ENCODE measurements around the gene PGAM2.

Gene PGAM2

DNA sequence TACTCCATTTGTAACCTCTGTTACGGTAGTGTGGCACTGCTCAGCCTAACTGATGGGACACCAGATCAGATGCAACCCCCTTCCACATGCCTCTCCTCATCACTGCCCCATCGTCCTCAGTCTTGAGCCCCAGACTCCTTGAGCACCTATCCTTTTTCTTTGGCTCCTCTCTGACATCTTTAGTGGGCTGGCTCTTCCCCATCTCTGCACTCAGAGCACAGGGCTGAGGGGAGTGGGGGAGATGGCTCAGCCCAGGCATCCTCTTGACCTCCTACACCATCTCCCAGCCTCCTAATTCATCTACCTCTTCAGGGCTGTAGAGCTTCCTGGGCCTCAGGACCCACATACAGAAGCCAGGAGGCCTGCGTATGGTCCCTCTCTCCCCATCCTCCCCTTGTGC, 18.4 kb upstream of the PGAM2 start:
- DNase-seq (ENCODE audit: low spot score) = no peak

DNA sequence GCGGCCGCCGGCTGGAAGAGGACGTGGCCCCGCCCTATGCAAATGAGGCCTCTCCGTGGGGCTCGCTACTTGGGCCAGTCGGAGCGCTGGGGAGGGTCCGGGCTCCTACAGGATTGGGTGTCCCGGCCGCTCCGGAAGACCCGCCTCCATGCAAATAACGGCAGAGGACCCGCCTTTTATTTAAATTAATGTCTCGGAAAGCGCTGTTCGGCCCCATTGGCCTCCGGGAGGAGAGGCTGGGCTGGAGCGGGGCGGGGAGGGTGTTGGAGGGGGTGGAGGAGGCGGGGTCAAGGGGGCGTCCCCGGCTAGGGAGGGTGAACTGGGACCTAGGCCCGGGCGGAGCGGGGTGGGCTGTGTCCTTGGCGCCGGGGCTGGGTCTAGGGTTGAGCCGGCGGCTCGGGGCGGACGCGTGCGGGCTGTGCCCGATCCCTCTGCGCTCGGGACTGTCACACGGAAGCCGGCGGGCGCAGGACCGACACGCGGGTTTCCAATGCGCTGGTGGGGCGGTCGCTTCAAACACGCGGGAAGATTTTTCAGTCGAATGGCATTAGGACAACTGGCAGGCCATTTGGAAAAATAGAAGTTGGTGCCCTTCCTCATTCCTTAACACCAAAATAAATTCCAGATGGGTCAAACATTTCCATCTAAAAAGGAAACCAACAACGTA, 17.3 kb upstream of the PGAM2 start:
- DNase-seq (ENCODE audit: low spot score) = peak; percentile 97

DNA sequence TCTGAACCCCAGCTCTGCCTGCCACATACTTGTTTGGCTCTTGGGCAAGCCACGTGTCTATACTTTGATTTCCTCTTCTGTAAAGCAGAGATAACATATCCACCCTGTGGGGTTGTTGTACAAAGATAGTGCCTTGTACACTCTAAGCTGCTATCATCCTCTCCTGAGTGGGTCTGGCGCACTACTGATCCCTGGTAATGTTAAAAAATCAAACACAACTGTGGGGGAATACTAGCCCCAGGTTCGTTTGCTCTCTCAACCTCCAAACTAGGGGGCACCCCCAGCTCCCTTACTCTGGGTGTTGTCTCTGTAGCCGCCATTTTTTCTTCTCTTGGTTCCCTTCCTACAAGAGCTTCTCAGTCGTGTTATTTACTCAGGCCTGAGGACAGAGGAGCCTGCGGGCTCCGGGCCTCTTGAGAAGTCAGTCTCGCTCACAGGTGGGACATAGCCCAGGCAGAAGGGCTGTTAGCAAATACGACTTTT, 15.9 kb upstream of the PGAM2 start:
- DNase-seq (ENCODE audit: low spot score) = no peak

DNA sequence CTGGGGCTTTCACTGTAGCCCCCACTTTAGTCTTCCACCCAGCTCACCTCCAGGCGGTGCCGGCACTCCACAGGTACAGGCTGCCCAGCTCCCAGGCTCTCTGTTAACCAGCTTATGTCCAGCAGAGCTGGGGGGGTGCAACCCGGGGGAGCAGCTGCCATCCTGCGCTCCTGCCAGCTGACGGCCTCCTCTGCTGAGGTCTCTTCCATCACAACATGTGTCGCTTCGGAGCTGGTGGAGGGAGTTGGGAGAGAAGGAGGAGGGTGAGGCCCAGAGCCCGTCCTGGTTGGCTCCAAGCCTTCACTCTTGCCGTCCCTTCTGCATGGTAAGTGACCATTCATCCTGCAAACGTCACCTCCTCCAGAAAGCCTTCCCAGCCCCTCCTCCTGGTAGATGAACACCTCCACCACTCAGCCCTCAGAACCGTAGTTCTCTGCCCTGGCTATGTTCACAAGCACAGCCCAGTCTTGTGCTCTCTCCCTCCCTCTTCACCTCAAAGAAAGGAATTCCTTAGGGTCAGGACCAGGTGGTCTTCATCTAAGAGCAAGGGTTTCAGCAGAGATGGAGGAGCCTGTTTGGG, 15.4 kb upstream of the PGAM2 start:
- no peak for DNase-seq (ENCODE audit: low spot score)

DNA sequence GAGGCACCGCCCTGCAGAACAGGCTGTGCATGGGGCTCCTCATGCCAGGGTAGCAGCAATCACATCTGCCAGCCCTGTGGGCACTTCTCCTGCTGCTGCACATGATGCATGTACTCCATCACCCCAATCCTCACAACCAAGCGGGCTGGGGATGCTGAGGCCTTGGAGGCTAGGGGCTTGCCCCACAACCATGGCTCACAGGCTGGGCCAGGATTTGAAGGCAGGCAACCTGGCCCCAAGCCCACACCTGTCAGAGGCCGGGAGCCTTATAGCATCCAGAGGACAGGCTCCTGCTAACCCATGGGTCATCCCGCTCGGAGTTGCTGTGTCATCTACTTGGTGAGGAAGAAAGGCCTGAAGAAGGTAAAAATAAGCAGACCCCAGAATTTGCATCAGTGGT, 14.8 kb upstream of the PGAM2 start:
- DNase-seq (ENCODE audit: low spot score) = no peak

DNA sequence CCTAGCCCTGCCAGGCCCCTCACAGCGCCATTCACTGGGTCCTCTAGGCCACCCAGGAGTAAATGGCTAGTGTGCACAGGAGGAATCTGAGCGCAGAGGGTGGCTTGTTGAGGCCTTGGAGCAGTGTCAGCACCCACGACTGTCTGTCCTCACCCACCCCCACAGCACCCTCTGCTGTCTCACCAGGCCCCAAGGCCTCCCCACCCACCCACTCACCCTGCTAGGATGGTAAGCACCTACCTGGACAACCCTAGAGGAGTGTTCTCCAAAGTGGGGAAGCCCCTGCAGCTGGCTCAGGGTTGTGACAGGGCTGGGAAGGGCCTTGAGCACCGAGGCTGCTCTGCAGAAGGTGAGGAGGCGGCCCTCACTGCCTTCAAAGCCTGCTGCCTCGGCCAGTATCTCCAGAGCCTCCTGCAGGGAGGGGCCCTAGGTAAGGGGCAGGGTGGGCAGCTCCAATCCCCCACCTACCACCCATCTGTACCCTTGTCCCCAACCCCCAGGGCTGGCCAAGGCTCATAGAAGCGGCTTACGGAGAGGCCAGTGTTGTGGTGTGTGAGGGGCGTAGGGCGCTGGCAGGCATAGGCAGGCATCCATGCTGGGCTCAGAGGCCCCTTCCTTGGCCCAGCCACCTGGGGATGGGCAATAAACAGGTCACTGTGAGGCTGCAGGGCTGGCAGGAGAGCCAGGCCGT, 14.1 kb upstream of the PGAM2 start:
- no peak for DNase-seq (ENCODE audit: low spot score)

DNA sequence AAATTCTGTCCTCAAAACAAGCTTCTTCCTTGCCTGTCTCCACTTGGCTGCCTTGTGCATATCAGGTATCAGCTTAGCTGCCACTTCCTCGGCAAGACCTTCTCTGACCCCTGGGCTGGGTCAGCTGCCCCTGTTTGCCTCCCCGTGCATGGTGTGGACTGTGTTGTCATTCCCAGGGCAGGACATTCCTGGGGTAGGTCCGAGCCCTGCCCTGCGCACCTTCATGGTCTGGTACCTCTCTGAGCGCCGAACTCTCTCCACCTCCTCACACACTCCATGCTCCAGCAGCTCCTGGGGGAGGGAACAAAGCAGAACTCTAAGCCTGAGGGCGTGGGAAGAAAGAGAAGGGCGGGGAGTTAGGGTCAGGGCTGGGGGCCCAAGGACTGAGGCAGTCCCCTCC, 13.2 kb upstream of the PGAM2 start:
- no peak for DNase-seq (ENCODE audit: low spot score)

DNA sequence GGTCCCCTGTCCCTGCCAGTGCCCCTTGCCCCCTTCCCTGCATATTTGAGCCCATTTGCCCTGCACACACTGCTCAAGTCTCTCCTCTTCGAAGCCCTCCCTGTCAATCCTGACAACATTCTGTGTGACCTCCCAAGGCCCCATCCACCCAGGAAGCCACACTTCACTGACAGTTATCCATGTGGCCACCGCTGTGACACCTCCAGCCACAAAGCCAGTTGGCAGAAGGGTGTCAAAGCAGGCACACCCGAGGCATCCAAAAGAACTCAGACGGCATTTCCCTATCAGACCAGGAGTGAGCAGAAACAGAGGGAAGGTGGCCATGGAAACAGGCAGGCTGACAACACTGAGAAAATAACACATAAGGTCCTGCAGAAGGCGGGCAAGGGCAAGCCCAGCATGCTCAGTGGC, 12.3 kb upstream of the PGAM2 start:
- no peak for DNase-seq (ENCODE audit: low spot score)

DNA sequence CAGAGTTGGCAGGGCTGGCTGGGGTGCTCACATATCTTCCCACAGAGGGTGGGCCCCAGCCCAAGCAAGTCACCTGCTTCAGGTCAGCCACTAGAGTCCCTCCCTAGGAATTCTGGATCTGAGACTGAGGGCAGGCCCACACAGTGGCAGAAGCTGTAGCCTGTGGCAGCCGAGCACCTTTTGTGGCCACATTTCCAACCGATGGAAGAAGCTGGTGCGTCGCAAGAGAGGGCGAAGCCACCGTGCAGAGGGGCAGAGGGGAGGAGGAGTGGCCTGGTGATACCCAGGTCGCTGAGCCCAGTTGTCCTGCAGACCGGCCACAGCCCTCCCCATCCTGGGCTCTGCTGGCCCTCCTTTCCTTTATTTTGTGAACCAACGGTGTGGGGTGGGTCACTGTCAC, 11.7 kb upstream of the PGAM2 start:
- no peak for DNase-seq (ENCODE audit: low spot score)

DNA sequence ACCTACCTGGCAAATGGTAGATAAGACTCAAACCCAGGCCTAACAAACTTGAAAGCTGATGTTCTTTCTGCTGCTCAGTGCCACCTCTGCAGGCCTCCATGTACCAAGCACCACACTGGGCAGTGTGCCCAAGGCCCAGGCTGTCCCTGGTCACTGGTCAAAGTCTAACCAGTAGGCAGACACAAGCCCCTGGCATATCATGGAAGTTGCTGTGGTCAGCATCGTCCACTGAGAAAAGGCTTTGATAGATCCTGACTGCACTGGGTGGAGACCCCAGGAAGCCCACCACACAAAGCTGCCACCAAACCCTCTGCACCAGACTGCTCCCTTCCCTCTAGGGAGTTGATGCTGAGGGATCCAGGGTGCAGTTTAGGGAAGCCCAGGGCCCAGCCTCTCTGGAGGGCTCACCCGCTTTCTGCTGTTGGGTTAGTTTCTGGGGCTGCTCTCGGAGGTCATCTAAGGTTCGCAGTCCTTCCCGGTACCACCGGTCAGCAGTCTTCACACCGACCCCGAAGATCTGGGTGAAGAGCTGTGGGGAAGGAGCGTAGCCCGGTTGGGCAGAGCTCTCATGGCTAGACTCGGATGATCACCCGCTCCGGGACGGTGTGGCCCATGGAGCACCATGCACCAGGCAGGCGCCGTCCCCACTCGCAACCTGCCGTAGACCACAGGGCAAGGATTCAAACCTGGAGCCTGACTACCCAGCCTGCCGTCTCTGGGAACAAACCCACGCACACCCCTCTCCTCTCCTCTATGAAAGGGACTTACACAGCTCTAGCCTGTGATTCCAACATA, 10.9 kb upstream of the PGAM2 start:
- DNase-seq (ENCODE audit: low spot score) = no peak

DNA sequence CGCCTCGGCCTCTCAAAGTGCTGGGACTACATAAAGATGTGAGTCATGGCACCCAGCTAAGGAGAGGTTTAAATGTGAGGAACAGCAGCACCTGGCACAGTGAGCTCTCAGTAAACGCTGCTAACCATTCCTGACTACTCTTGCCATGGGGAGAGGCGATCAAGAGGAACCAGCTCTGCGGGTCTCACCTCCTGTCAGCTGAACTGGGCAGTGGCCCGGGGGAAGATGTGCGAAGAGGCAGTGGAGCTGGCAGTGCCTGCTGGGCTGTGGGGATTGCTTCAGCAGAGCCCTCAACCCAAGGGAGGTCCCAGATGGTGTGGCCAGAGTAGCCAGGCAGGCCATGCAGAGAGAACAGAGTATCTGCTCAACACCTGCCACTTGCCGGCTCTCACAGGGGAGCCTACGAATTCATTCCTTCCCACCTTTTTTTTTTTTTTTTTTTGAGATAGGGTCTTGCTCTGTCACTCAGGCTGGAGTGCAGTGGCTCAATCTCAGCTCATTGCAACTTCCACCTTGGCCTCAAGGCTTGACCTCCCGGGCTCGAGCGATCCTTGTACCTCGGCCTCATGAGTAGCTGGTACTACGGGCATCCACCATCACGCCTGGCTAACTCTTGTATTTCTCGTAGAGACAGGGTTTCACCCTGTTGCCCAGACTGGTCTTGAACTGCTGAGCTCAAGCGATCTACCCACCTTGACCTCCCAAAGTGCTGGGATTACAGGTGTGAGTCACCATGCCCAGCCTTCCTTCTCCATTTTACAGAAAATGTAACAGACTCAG, 10.1 kb upstream of the PGAM2 start:
- no peak for DNase-seq (ENCODE audit: low spot score)

DNA sequence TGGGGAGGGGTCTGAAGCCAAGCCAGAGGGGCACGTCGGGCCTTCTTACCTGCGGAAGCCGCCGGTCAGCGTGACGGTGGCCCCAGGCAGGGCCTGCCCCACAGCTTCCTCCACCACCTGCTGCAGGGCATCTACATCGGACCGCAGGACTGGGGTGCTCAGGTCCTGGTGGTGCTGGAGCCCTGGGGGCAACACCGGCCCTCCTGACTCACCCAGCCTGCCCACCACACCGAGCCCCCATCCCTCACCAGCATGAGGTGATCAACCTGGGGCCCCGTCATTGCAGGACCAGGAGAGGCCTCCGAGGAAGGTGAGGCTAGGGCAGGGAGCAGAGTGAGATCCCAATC, 9.0 kb upstream of the PGAM2 start:
- no peak for DNase-seq (ENCODE audit: low spot score)

DNA sequence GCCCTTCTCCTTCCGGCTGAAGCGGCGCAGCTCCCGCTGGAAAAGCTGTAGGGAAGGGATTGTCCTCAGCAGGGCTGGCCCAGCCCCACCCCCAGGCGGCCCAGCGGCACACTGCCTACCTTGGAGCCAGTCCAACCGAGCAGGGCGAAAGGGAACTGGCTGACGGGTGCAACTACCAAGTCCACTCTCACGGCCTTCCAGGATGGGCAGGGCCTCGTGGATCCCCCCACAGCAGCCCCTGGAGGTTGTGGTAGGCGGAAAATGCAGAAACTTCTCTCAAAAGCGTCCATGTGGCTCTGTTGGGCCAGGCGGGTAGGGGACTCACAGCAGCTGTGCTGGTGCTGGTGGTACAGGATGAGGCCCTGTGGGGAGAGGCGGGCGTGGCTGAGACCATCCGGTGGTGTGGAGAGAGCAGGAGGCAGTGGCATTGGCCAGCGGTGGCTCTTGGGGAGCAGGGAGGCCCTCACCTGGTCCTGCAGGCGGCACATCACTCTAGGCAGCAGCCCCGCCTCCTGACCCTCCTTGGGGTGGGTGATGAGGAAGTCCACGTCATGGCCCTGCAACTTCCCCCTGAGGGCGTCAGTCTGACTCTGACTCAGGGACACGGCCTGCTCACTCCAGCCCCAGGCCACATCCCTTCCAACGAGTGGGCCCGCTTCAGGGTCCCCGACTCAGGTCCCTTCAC, 8.4 kb upstream of the PGAM2 start:
- DNase-seq (ENCODE audit: low spot score) = peak; percentile 90

DNA sequence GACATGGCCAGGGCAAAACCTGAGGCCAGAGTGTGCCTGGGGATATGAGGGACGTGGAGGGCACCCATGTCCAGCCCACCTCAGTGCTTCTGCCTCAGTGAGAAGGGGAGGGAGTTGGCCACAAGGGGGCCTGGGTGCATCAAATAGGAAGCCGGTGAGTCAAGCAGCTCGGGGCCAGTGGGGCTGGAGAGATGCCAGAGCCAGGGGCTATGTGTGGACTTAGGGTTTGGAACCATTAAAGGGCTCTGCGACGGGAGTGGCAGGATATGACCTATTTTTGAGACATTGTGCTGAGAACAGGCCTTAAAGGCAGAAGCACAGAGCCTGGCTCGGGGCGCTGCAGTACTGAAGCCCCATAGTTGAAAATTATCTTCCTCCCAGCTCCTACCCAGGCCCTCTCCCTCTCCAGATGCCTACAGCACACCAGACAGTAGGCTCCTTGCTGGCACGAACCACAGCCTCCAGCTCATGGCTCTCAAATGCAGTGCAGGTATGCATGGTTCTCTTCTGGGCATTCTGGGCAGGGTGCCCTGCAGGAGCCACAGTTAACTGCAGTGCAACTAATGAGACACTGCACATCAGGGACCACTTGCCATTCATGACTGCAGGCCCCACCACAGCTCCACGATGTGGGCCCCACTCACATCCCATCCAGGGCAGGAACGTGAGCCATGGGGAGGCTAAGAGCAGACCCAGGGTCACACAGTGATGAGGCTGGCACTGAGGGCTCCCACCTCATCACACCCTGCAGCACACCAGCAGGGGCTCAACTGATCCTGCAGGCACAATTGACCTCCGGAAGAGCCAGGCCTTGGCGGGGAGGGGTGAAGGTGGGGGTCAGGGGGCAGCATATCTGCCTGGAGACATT, 7.2 kb upstream of the PGAM2 start:
- DNase-seq (ENCODE audit: low spot score) = peak; percentile 96

DNA sequence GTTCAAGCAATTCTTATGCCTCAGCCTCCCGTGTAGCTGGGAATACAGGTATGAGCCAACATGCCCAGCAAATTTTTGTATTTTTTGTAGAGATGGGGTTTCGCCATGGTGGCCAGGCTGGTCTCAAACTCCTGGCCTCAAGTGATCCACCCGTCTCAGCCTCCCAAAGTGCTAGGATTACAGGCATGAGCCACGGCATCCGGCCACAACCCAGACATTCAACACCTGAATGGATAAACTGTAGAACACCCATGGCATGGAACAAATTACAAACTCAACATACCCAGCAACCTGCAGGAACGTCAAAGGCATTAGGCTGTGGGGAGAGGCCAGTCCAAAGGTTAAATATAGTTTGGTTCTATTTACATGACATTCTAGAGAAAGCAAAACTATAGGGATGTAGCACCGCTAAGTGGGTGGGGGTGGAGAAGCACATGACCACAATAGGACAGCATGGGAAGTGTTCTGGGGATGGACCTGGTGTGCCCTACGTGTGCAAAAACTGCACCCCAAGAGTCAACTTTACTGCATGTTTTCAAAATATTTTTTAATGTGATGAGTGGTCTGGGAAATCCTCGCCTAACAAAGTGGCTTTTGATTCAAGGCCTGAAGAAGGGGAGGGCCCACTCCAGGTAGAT, 6.5 kb upstream of the PGAM2 start:
- no peak for DNase-seq (ENCODE audit: low spot score)

DNA sequence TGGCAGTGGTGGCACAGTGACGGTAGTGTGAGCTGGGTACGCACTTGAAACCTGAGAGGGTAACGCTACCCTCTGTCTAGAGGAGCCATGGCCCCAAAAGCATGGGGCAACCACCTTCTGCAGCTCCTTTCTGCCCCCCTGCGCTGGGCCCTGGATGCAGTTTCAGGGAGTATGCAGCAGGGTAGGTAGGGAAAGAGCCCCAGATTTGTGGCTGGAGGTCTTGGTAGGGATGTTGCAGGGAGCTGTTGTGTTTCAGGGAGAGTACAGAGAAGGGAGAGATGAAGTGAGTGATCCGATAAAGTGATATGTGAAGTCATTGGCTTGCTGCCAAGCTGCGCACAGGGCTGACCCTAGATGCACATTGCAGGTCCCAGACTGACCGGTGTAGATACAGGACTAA, 2.7 kb upstream of the PGAM2 start:
- no peak for DNase-seq (ENCODE audit: low spot score)

DNA sequence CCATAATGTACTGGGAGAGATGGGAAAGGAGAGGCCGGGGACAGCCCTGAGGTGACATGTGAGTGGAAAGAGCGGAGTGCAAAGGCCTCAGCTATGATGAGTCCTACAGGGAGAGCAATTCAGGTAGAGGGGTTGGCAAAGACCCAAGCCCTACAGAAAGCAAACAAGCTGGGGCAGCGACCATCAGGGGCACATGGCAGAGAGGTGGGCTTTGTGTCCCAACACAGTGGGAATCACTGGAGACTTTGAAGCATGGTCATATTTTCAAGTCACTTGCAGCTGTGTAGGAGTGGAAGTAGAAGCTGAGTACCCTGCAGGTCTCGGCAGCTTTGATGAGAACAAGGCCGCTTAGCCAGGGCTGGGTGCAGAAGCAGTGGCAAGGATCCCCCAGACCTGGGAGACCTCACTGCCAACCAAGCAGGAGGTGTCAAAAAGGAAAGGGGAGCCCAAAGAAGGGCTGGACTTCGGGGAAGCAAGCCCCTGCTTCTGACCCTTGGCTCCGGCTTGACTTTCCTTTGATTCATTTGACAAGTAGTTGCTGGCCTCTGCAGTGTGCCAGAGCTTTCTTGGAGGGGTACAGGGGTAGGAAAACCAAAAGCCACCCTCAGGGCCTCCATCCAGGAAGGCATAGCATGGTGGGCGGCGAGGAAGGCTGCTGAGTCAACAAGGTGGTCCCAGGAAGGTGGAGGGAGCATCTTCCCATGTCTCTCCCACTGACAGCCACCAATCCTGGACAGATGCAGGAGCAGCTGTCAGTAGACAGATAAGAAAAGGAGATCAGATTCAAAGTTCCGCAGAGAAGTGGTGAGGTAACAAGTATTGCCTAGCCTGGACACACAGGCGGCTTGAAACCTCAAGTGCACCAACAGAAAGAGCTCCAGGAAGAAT, 1.9 kb upstream of the PGAM2 start:
- no peak for DNase-seq (ENCODE audit: low spot score)

DNA sequence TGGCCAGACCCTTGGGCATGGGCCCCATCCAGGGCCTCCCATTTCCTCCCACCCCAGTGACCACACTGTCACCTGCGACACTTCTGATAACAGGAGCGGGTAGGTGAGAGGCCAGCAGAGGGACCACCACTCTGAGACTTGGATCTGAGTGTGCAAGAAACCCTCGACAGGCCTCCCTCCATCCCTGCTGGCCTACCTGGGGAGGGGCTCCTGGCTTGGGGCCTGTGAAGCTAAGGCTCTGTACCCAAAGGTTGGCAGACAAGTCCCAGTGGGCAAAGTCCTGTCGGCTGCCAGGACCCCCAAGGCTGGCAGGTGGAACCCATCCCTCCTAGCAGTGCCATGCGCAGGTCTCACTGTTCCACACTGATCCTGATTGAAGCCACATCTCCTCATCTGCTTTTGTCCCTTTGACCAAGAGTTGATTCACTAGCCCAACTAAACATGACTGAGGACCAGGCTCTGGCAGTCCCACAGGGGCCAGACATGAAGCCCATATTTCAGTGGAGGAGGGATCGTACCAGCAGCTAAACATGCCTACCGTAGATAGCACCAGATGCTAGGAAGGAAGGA, 1.2 kb upstream of the PGAM2 start:
- DNase-seq (ENCODE audit: low spot score) = no peak

DNA sequence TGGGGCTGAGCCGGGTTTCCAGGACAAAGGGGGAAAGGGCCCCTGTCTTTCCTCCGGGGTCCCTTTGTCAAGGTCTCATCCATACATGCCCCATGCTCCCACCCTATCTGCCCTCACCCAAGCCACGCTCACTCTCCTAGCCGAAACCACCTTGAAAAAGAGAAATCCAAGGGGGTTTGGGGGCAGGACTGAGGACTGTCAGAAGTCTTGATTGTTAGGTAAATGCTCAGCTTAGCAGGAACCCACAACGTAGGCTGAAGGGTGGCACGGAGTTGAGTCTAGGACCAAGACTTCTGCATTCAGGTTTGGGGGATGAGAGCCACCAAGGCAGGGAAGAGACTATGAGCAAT, 719 bp upstream of the PGAM2 start:
- no peak for DNase-seq (ENCODE audit: low spot score)
